ENCODE measurements around the gene SH2B3. TPM values are rescaled to one million over a fixed set of nuclear protein-coding genes. Genes with fewer than 3 reads are reported as not detected.

SH2B3 gene
- total and polyA plus RNA-seq, 2 of the 13 experiments (the other 11 are each of a cell fraction or from before 2014, with no cell fraction given): 6.8 to 6.9 TPM

DNA sequence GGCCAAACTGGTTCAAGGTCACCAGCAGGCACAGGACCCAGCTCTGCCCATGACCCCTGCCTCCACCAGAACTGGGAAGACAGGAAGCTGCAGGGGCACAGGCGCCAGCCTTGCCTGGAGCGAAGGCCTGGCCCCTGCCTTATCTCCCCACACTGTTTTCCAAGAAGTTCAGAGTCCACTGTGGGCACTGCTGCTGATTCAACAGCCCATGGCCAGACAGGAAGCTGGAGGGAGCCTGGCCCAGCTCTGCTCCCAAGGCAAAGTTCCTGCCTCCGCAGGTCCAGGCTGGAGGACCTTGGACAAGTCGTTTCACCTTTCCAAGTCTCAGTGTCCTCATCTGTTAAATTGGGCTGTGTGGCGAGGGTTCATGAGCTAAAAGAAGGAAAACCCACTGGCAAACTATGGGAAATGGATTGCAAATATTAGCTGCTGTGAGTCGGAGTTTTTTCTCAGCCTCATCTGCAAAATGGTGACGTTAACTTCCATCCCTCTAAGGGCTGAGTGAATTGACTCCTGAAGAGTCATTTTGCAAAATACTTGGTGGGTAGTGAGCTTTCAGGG lies 38.0 kb upstream of the SH2B3 start (continued):
- TF ChIP-seq GZF1 (CRISPR knock-in tag; IDR thresholded peaks at IDR 0.05) (no peak), ZNF136 (CRISPR knock-in tag; IDR thresholded peaks at IDR 0.05; ENCODE audit: low read depth) (0 out of 2 replicates have a peak, but pooled peaks have one; percentile 21), ZNF44 (CRISPR knock-in tag; IDR thresholded peaks at IDR 0.05) (no peak), ZNF850 (CRISPR knock-in tag; conservative IDR thresholded peaks at IDR 0.05) (no peak), MIER3 (CRISPR knock-in tag; IDR thresholded peaks at IDR 0.05; ENCODE audit: borderline replicate concordance) (peak; percentile 88; the same call in 1 of the 2 replicates), ZSCAN31 (CRISPR knock-in tag; IDR thresholded peaks at IDR 0.05; ENCODE audit: low read depth) (peak; percentile 53; the same call in 1 of the 2 replicates), ZNF234 (CRISPR knock-in tag; conservative IDR thresholded peaks at IDR 0.05) (no peak), TCF7 (IDR thresholded peaks at IDR 0.05; ENCODE audit: low read depth) (peak; percentile 13; the same call in 1 of the 2 replicates), RARA (CRISPR knock-in tag; IDR thresholded peaks at IDR 0.05) (peak; percentile 100), ZBTB8A (CRISPR knock-in tag; IDR thresholded peaks at IDR 0.05; ENCODE audit: borderline replicate concordance, low read depth) (no peak), RCOR2 (CRISPR knock-in tag; IDR thresholded peaks at IDR 0.05) (peak; percentile 99), TEAD2 (CRISPR knock-in tag; IDR thresholded peaks at IDR 0.05) (no peak), ZNF7 (CRISPR knock-in tag; IDR thresholded peaks at IDR 0.05) (no peak), ZNF337 (CRISPR knock-in tag; IDR thresholded peaks at IDR 0.05; ENCODE audit: borderline replicate concordance, low read depth) (no peak), CAMTA2 (CRISPR knock-in tag; IDR thresholded peaks at IDR 0.05; ENCODE audit: borderline replicate concordance) (no peak)
- TF ChIP-seq, protein P1, sequence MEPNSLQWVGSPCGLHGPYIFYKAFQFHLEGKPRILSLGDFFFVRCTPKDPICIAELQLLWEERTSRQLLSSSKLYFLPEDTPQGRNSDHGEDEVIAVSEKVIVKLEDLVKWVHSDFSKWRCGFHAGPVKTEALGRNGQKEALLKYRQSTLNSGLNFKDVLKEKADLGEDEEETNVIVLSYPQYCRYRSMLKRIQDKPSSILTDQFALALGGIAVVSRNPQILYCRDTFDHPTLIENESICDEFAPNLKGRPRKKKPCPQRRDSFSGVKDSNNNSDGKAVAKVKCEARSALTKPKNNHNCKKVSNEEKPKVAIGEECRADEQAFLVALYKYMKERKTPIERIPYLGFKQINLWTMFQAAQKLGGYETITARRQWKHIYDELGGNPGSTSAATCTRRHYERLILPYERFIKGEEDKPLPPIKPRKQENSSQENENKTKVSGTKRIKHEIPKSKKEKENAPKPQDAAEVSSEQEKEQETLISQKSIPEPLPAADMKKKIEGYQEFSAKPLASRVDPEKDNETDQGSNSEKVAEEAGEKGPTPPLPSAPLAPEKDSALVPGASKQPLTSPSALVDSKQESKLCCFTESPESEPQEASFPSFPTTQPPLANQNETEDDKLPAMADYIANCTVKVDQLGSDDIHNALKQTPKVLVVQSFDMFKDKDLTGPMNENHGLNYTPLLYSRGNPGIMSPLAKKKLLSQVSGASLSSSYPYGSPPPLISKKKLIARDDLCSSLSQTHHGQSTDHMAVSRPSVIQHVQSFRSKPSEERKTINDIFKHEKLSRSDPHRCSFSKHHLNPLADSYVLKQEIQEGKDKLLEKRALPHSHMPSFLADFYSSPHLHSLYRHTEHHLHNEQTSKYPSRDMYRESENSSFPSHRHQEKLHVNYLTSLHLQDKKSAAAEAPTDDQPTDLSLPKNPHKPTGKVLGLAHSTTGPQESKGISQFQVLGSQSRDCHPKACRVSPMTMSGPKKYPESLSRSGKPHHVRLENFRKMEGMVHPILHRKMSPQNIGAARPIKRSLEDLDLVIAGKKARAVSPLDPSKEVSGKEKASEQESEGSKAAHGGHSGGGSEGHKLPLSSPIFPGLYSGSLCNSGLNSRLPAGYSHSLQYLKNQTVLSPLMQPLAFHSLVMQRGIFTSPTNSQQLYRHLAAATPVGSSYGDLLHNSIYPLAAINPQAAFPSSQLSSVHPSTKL (CRISPR knock-in tag; IDR thresholded peaks at IDR 0.05): peak; percentile 97
- TF ChIP-seq, protein P2, sequence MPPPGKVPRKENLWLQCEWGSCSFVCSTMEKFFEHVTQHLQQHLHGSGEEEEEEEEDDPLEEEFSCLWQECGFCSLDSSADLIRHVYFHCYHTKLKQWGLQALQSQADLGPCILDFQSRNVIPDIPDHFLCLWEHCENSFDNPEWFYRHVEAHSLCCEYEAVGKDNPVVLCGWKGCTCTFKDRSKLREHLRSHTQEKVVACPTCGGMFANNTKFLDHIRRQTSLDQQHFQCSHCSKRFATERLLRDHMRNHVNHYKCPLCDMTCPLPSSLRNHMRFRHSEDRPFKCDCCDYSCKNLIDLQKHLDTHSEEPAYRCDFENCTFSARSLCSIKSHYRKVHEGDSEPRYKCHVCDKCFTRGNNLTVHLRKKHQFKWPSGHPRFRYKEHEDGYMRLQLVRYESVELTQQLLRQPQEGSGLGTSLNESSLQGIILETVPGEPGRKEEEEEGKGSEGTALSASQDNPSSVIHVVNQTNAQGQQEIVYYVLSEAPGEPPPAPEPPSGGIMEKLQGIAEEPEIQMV (CRISPR knock-in tag; IDR thresholded peaks at IDR 0.05; ENCODE audit: low read depth): peak; percentile 69; the same call in 1 of the 2 replicates
- TF ChIP-seq, protein P3, sequence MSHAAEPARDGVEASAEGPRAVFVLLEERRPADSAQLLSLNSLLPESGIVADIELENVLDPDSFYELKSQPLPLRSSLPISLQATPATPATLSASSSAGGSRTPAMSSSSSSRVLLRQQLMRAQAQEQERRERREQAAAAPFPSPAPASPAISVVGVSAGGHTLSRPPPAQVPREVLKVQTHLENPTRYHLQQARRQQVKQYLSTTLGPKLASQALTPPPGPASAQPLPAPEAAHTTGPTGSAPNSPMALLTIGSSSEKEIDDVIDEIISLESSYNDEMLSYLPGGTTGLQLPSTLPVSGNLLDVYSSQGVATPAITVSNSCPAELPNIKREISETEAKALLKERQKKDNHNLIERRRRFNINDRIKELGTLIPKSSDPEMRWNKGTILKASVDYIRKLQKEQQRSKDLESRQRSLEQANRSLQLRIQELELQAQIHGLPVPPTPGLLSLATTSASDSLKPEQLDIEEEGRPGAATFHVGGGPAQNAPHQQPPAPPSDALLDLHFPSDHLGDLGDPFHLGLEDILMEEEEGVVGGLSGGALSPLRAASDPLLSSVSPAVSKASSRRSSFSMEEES (CRISPR knock-in tag; IDR thresholded peaks at IDR 0.05): peak; percentile 64; the same call in 1 of the 2 replicates
- TF ChIP-seq, protein P4, sequence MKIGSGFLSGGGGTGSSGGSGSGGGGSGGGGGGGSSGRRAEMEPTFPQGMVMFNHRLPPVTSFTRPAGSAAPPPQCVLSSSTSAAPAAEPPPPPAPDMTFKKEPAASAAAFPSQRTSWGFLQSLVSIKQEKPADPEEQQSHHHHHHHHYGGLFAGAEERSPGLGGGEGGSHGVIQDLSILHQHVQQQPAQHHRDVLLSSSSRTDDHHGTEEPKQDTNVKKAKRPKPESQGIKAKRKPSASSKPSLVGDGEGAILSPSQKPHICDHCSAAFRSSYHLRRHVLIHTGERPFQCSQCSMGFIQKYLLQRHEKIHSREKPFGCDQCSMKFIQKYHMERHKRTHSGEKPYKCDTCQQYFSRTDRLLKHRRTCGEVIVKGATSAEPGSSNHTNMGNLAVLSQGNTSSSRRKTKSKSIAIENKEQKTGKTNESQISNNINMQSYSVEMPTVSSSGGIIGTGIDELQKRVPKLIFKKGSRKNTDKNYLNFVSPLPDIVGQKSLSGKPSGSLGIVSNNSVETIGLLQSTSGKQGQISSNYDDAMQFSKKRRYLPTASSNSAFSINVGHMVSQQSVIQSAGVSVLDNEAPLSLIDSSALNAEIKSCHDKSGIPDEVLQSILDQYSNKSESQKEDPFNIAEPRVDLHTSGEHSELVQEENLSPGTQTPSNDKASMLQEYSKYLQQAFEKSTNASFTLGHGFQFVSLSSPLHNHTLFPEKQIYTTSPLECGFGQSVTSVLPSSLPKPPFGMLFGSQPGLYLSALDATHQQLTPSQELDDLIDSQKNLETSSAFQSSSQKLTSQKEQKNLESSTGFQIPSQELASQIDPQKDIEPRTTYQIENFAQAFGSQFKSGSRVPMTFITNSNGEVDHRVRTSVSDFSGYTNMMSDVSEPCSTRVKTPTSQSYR (CRISPR knock-in tag; IDR thresholded peaks at IDR 0.05; ENCODE audit: borderline replicate concordance): peak; percentile 83; the same call in 1 of the 2 replicates

All from HepG2 (cell line).